ENCODE data around the gene PLEKHA8. TPM values are rescaled to one million over a fixed set of nuclear protein-coding genes. Genes with fewer than 3 reads are reported as not detected.
"Not testable (repeated sequence)": the region's sequence is repeated elsewhere in the genome, so short reads cannot be mapped to it uniquely, and the experiment has no call there.

Gene PLEKHA8
- total and polyA plus RNA-seq, 4 donors = 2.7 to 16.7 (median 6.5) TPM

DNA sequence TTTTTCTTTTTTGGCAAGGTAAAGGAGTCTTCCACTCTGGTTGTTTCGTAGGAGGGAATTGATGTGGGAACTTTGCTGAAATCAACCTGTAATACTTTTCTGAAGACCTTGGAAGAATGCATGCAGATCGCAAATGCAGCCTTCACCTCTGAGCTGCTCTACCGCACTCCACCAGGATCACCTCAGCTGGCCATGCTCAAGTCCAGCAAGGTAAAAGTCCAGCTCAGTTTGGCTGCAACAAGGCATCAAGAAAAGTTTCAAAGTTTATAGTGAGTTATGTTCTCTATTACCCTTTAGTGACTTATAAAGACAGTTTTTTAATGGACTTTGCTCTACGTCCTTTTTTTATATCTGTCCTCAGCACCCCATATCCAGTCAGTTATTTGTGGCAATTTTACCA lies 21.0 kb downstream of the PLEKHA8 start:
- Histone ChIP-seq H3K4me1 (ENCODE audit: control insufficient read depth in 5 of 5, insufficient read depth in 5 of 5, low read length in 5 of 5) (peaks cover 0 to 3% (median 0%) of the 10 kb centered on the region in 5 donors), H3K9me3 (ENCODE audit: control insufficient read depth in 4 of 4, insufficient read depth in 3 of 4, low read length in 3 of 4) (no peaks in the 10 kb centered on the region), H3K4me3 (no peak overlapping the region), H3K9ac (ENCODE audit: insufficient read depth in 1 of 2, low read length in 2 of 2) (no peak overlapping the region), H3K36me3 (ENCODE audit: control insufficient read depth in 4 of 4, insufficient read depth in 4 of 4, low read length in 4 of 4) (peaks cover 8 to 32% (median 23%) of the 10 kb centered on the region in 4 donors), H3K27me3 (ENCODE audit: control insufficient read depth in 3 of 3, insufficient read depth in 3 of 3, low read length in 2 of 3) (no peaks in the 10 kb centered on the region), H3K27ac (ENCODE audit: low read depth in 1 of 2, low read length in 1 of 2) (no peak overlapping the region)
- WGBS, 2 donors = 96 to 98% methylated on average over 4 of the region's 4 CpGs
- ATAC-seq (ENCODE audit: insufficient read depth, low FRiP score) (no peak), DNase-seq (no peak)
- TF ChIP-seq, protein P1, sequence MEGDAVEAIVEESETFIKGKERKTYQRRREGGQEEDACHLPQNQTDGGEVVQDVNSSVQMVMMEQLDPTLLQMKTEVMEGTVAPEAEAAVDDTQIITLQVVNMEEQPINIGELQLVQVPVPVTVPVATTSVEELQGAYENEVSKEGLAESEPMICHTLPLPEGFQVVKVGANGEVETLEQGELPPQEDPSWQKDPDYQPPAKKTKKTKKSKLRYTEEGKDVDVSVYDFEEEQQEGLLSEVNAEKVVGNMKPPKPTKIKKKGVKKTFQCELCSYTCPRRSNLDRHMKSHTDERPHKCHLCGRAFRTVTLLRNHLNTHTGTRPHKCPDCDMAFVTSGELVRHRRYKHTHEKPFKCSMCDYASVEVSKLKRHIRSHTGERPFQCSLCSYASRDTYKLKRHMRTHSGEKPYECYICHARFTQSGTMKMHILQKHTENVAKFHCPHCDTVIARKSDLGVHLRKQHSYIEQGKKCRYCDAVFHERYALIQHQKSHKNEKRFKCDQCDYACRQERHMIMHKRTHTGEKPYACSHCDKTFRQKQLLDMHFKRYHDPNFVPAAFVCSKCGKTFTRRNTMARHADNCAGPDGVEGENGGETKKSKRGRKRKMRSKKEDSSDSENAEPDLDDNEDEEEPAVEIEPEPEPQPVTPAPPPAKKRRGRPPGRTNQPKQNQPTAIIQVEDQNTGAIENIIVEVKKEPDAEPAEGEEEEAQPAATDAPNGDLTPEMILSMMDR (IDR thresholded peaks at IDR 0.05; ENCODE audit: control extremely low read depth, extremely low read depth) = no peak

- no peaks in the 10 kb centered on the region for H3K27me3 ChIP-seq (ENCODE audit: control insufficient read depth in 3 of 3, insufficient read depth in 3 of 3, low read length in 2 of 3)
- 96% methylated on average over 3 of the region's 3 CpGs for WGBS, 2 donors
- H3K4me1 ChIP-seq (ENCODE audit: control insufficient read depth in 5 of 5, insufficient read depth in 5 of 5, low read length in 5 of 5) = no peaks in the 10 kb centered on the region
- H3K4me3 ChIP-seq = no peak overlapping the region
- DNase-seq = no peak
- no peak overlapping the region for H3K27ac ChIP-seq (ENCODE audit: low read depth in 1 of 2, low read length in 1 of 2)
- H3K9me3 ChIP-seq (ENCODE audit: control insufficient read depth in 4 of 4, insufficient read depth in 3 of 4, low read length in 3 of 4) = no peaks in the 10 kb centered on the region
- H3K9ac ChIP-seq (ENCODE audit: insufficient read depth in 1 of 2, low read length in 2 of 2) = no peak overlapping the region
- ATAC-seq (ENCODE audit: insufficient read depth, low FRiP score) = no peak
- TF ChIP-seq, protein P1 (IDR thresholded peaks at IDR 0.05; ENCODE audit: control extremely low read depth, extremely low read depth) = no peak
- H3K36me3 ChIP-seq (ENCODE audit: control insufficient read depth in 4 of 4, insufficient read depth in 4 of 4, low read length in 4 of 4) = peaks cover 5 to 19% (median 12%) of the 10 kb centered on the region in 4 donors
Measured at GRCh38 chr7:30053068-30053467, 24.9 kb downstream of the PLEKHA8 start.

DNA sequence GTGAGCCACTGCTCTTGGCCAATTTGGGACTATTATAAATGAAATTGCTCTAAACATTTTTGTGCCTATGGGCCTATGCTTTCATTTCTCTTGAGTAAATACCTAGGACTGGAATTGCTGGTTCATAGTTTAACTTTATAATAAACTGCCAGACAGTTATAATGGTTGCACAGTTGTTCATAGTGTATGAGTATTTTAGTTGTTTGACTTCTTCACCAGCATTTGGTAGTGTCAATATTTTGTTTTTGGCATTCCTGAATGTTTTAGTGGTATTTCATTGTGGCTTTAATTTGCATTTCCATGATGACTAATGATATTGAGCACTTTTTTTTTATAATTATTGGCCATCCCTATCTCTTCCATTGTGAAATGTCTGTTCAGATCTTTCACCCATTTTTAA lies 29.5 kb downstream of the PLEKHA8 start:
- H3K4me1 ChIP-seq (ENCODE audit: control insufficient read depth in 5 of 5, insufficient read depth in 5 of 5, low read length in 5 of 5) = no peaks in the 10 kb centered on the region
- peaks cover 4 to 24% (median 6%) of the 10 kb centered on the region in 4 donors for H3K36me3 ChIP-seq (ENCODE audit: control insufficient read depth in 4 of 4, insufficient read depth in 4 of 4, low read length in 4 of 4)
- H3K9me3 ChIP-seq (ENCODE audit: control insufficient read depth in 4 of 4, insufficient read depth in 3 of 4, low read length in 3 of 4) = no peaks in the 10 kb centered on the region
- no peak overlapping the region for H3K27ac ChIP-seq (ENCODE audit: low read depth in 1 of 2, low read length in 1 of 2)
- TF ChIP-seq, protein P1 (IDR thresholded peaks at IDR 0.05; ENCODE audit: control extremely low read depth, extremely low read depth) = no peak
- H3K9ac ChIP-seq (ENCODE audit: insufficient read depth in 1 of 2, low read length in 2 of 2) = no peak overlapping the region
- no peaks in the 10 kb centered on the region for H3K27me3 ChIP-seq (ENCODE audit: control insufficient read depth in 3 of 3, insufficient read depth in 3 of 3, low read length in 2 of 3)
- no peak overlapping the region for H3K4me3 ChIP-seq
- DNase-seq (peak in 1 of 3 donors; percentile 11), ATAC-seq (ENCODE audit: insufficient read depth, low FRiP score) (no peak)

- not testable (repeated sequence) for H3K4me3 ChIP-seq; H3K27me3 ChIP-seq (ENCODE audit: control insufficient read depth in 3 of 3, insufficient read depth in 3 of 3, low read length in 2 of 3); H3K27ac ChIP-seq (ENCODE audit: low read depth in 1 of 2, low read length in 1 of 2); H3K9ac ChIP-seq (ENCODE audit: insufficient read depth in 1 of 2, low read length in 2 of 2); H3K9me3 ChIP-seq (ENCODE audit: control insufficient read depth in 4 of 4, insufficient read depth in 3 of 4, low read length in 3 of 4); H3K4me1 ChIP-seq (ENCODE audit: control insufficient read depth in 5 of 5, insufficient read depth in 5 of 5, low read length in 5 of 5)
- ATAC-seq (ENCODE audit: insufficient read depth, low FRiP score) = peak; percentile 27
- DNase-seq = peak; percentile 29 to 41 (median 40)
- 22 to 26% methylated on average over 3 of the region's 3 CpGs for WGBS, 2 donors
- H3K36me3 ChIP-seq (ENCODE audit: control insufficient read depth in 4 of 4, insufficient read depth in 4 of 4, low read length in 4 of 4) = peaks cover 2 to 18% (median 7%) of the 10 kb centered on the region in 4 donors
- TF ChIP-seq, protein P1 (IDR thresholded peaks at IDR 0.05; ENCODE audit: control extremely low read depth, extremely low read depth) = peak; percentile 6
Measured at GRCh38 chr7:30061786-30062185, 33.6 kb downstream of the PLEKHA8 start.
